K562 (cell line): Measurements from ENCODE around the gene TMEM187. TPM values are rescaled to one million over a fixed set of nuclear protein-coding genes. Genes with fewer than 3 reads are reported as not detected.

Source experiments
- ATAC-seq: fragments of 200-7000 bp; cut with Tn5 transposase; 3 replicates; pipeline ENCODE4 v1.9.1; 2020; ENCODE audit warnings: moderate library complexity
- BruUV-seq: library from RNA; stranded (reverse); fragments of 400-500 nt; replicated peaks from 2 replicates; lab custom pipeline; 2021; lab: Mats Ljungman, UMichigan
- CTCF ChIA-PET: fragments of 300-600 bp; formaldehyde crosslinking; extraction: SDS; loops from one replicate; lab custom pipeline; 2021; ENCODE audit warnings: low intra/inter-chr PET ratio; lab: Yijun Ruan, JAX
- POLR2A ChIA-PET: fragments of 300-600, 350-650 bp; sonication (Branson Sonifier 250); formaldehyde crosslinking; extraction: SDS; loops from one replicate; lab custom pipeline; 2021; ENCODE audit warnings: antibody characterized with exemption, inconsistent platforms; lab: Yijun Ruan, JAX
- DNase-seq, 4 experiments: peaks; one replicate each; pipeline versions ENCODE4 v3.0.0 to v3.0.0-alpha.2; 2011 to 2018; ENCODE audit warnings: low spot score in 3 of 4, mixed read lengths in 3 of 4; ENCODE audit errors: extremely low read depth in 1 of 4
- FAIRE-seq: peaks from 2 replicates; lab custom pipeline; 2011; peaks lifted over from hg19 to GRCh38; lab: Jason Lieb, UNC
- H2AFZ ChIP-seq: 2 replicates; pipeline ENCODE4 v1.6.0; 2011; ENCODE audit warnings: low read depth, low read length, control low read depth, inconsistent platforms
- H3K27ac ChIP-seq: fragments of 200-600 bp; 3 replicates; pipeline ENCODE4 v1.8.0; 2011; ENCODE audit warnings: low read depth, mild to moderate bottlenecking, control low read depth, inconsistent platforms, low read length, moderate library complexity, mixed read lengths; ENCODE audit errors: extremely low read depth
- H3K27me3 ChIP-seq, 2 experiments: fragments of 300-600 bp in 1 of 2; 2 replicates in 1 of 2; 3 replicates in 1 of 2; pipeline versions ENCODE4 v1.6.0 to v1.8.0; 2011; ENCODE audit warnings: inconsistent platforms in 2 of 2, low read length in 2 of 2, mild to moderate bottlenecking in 1 of 2, mixed read lengths in 1 of 2, moderate library complexity in 1 of 2; ENCODE audit not compliant: control insufficient read depth in 2 of 2, insufficient read depth in 2 of 2
- H3K36me3 ChIP-seq: fragments of 300-600 bp; 3 replicates; pipeline ENCODE4 v1.8.0; 2011; ENCODE audit warnings: mild to moderate bottlenecking, low read length, inconsistent platforms; ENCODE audit not compliant: control insufficient read depth, insufficient read depth
- H3K4me1 ChIP-seq, 2 experiments: fragments of 200-600 bp in 1 of 2; replicated peaks in 1 of 2; 2 replicates in 1 of 2; 3 replicates in 1 of 2; pipeline versions ENCODE4 v1.5.1 to v1.8.0; 2011; ENCODE audit warnings: inconsistent platforms in 2 of 2, low read length in 2 of 2, mild to moderate bottlenecking in 1 of 2, mixed read lengths in 1 of 2, moderate library complexity in 1 of 2; ENCODE audit not compliant: control insufficient read depth in 2 of 2, insufficient read depth in 2 of 2
- H3K4me2 ChIP-seq: 2 replicates; pipeline ENCODE4 v1.6.1; 2011; ENCODE audit warnings: low read length, control low read depth, inconsistent platforms, mixed read lengths; ENCODE audit not compliant: insufficient read depth
- H3K4me3 ChIP-seq: fragments of 200-600 bp; sonication (generic), shearing (Covaris generic); 2 replicates; pipeline ENCODE4 v1.5.1; 2016; ENCODE audit warnings: control low read depth, inconsistent platforms
- H3K79me2 ChIP-seq: fragments of 200-600 bp; 3 replicates; pipeline ENCODE4 v1.8.0; 2011; ENCODE audit warnings: low read length, inconsistent platforms; ENCODE audit not compliant: control insufficient read depth, insufficient read depth
- H3K9ac ChIP-seq, 2 experiments: 2 replicates each; pipeline versions ENCODE4 v1.6.0 to v1.6.1; 2011; ENCODE audit warnings: low read depth in 2 of 2, low read length in 2 of 2, control low read depth in 1 of 2, inconsistent platforms in 1 of 2, mild to moderate bottlenecking in 1 of 2, mixed read lengths in 1 of 2; ENCODE audit not compliant: insufficient read depth in 1 of 2
- H3K9me1 ChIP-seq: one replicate; pipeline ENCODE4 v1.6.0; 2011; ENCODE audit warnings: inconsistent platforms, mild to moderate bottlenecking, low read length, moderate library complexity; ENCODE audit not compliant: control insufficient read depth, insufficient read depth
- H3K9me3 ChIP-seq: replicated peaks from 2 replicates; pipeline ENCODE4 v1.5.1; 2011; ENCODE audit warnings: low read depth, low read length, inconsistent platforms; ENCODE audit not compliant: control insufficient read depth, insufficient read depth
- H4K20me1 ChIP-seq: replicated peaks from 2 replicates; pipeline ENCODE4 v1.6.1; 2011; ENCODE audit warnings: low read length, inconsistent platforms, mixed read lengths; ENCODE audit not compliant: control insufficient read depth, insufficient read depth
- EHMT2 ChIP-seq: fragments of 450-650 bp; IDR thresholded peaks from 2 replicates; pipeline ENCODE4 v1.6.1; 2018; ENCODE audit warnings: antibody characterized with exemption
- ETV6 ChIP-seq, 3 experiments: fragments of 150-350 bp in 1 of 3; sonication (generic) in 1 of 3; formaldehyde crosslinking in 1 of 3; IDR thresholded peaks; 2 replicates each; pipeline versions ENCODE4 v1.6.1 to v1.8.0; 2014 to 2022; ENCODE audit warnings: borderline replicate concordance in 2 of 3, low read depth in 2 of 3, antibody characterized with exemption in 1 of 3, low read length in 1 of 3, mild to moderate bottlenecking in 1 of 3, missing genetic modification reagents in 1 of 3
- FIP1L1 ChIP-seq: fragments of 200-400 bp; formaldehyde crosslinking; IDR thresholded peaks from 2 replicates; pipeline ENCODE4 v1.6.1; 2018; ENCODE audit warnings: mild to moderate bottlenecking, low read depth, low read length; ENCODE audit not compliant: poor library complexity, severe bottlenecking
- GATAD2A ChIP-seq: fragments of 450-650 bp; IDR thresholded peaks from 2 replicates; pipeline ENCODE4 v1.6.1; 2017
- HMG20B ChIP-seq: fragments of 250-450 bp; sonication (Bioruptor Pico); IDR thresholded peaks from 2 replicates; pipeline ENCODE4 v1.5.0; 2021; ENCODE audit warnings: mild to moderate bottlenecking
- MXI1 ChIP-seq: IDR thresholded peaks from 2 replicates; pipeline ENCODE4 v1.6.1; 2011; ENCODE audit warnings: low read depth, mild to moderate bottlenecking, improper control_type of control experiment, low read length
- POLR2G ChIP-seq: fragments of 200-400 bp; formaldehyde crosslinking; IDR thresholded peaks from 2 replicates; pipeline ENCODE4 v1.6.1; 2017; ENCODE audit warnings: low read depth, mild to moderate bottlenecking, antibody characterized with exemption, low read length, moderate library complexity
- TAF9B ChIP-seq: fragments of 450-650 bp; IDR thresholded peaks from 2 replicates; pipeline ENCODE4 v1.6.1; 2018; ENCODE audit warnings: mild to moderate bottlenecking; ENCODE audit not compliant: partially characterized antibody
- TAL1 ChIP-seq: fragments of 450-650 bp; IDR thresholded peaks from 2 replicates; pipeline ENCODE4 v1.6.1; 2016; ENCODE audit warnings: mild to moderate bottlenecking
- ZNF707 ChIP-seq: fragments of 250-450 bp; sonication (Bioruptor Pico); conservative IDR thresholded peaks from 2 replicates; pipeline ENCODE4 v1.8.0; 2022; ENCODE audit warnings: inconsistent platforms, mild to moderate bottlenecking, moderate library complexity
- WGBS: fragments of 100-300 bp; shearing (Covaris generic); methylation state at CpG from one replicate; pipeline ENCODE4 v1.1.6; 2016; ENCODE audit warnings: low coverage, mixed read lengths; ENCODE audit not compliant: insufficient coverage; ENCODE audit errors: missing lambda C conversion rate; 5-methylcytosine and 5-hydroxymethylcytosine counted together
- in situ Hi-C: fragments of 300-500 bp; cut with MboI; formaldehyde crosslinking; loops from 4 replicates; pipeline ENCODE4 v1.15.0; 2018; ENCODE audit warnings: inconsistent platforms, mixed read lengths
- intact Hi-C: fragments of 100-400 bp; cut with micrococcal nuclease; formaldehyde crosslinking; loops from 2 replicates; pipeline ENCODE4 v1.14.2; 2022
- polyA plus RNA-seq, 8 experiments: library from polyadenylated mRNA; depleted of rRNA in 4 of 8; stranded (reverse) in 5 of 8; unstranded in 3 of 8; fragments of >200 nt; fragmentation: Nextera tagmentation in 2 of 8; fragmentation: Illumina TruSeq in 1 of 8; extraction: Ambion mirVana in 2 of 8; extraction: Trizol in 1 of 8; gene quantifications; 2 replicates each; pipeline versions ENCODE4 v1.2.1 to v1.2.3, GENCODE V29; 2011 to 2014; ENCODE audit warnings: inconsistent platforms in 1 of 8, missing spikeins in 1 of 8
- total RNA-seq, 7 experiments: library from RNA; depleted of rRNA in 6 of 7; stranded (reverse); fragments of >200 nt in 6 of 7; fragmentation: Illumina TruSeq in 2 of 7; extraction: Trizol in 2 of 7; gene quantifications; 2 replicates each; pipeline versions ENCODE4 v1.2.1 to v1.2.3, GENCODE V29; 2011 to 2021; ENCODE audit warnings: low replicate concordance in 1 of 7

Gene TMEM187
- total and polyA plus RNA-seq, 9 of the 15 experiments (the other 6 are each of a cell fraction or from before 2014, with no cell fraction given) = 0.13 to 6.4 (median 1.6) TPM

DNA sequence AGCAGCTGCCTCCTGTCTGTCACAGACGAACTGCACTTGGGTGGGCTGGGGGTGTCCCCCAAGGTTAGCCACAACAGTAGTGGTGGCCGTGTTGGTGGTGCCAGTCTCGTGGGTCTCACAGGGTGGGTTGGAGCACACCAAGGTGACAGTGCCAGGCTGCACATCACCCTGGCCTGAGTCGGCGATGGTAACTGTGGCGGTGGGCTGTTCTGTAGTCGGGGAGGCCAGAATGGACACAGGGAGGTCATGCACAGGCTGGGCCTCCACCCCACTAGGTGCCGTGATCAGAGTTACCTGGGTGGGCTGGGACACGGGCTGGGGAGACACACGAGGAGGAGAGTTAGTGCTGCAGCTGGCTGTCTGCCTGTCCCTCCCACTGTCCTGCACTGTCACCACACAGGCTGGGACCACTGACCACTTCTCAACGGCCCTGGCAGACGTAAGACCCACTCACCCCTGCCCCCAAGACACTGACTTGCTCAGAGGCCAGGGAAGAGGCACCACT lies 17.3 kb upstream of the TMEM187 start:
- WGBS = 77% methylated on average over 10 of the region's 12 CpGs
- POLR2A ChIA-PET = no interaction called here
- peaks cover 9% of the 10 kb centered on the region; the same call in 2 of the 3 replicates for H3K79me2 ChIP-seq
- BruUV-seq = no TSS peak
- H2AFZ ChIP-seq = no peak overlapping the region
- H3K4me2 ChIP-seq = no peak overlapping the region
- no peaks in the 10 kb centered on the region for H3K9me1 ChIP-seq
- peak overlapping the region in 1 of 2 experiments; percentile 17; a peak in 1 of 4 replicates for H3K9ac ChIP-seq
- ATAC-seq (no peak), FAIRE-seq (no peak), DNase-seq (no peak)
- in situ Hi-C loops = no loop called here
- no peak overlapping the region for H3K4me3 ChIP-seq
- TF ChIP-seq GATAD2A = no peak
- TF ChIP-seq ZNF707 = no peak
- no peak for TF ChIP-seq MXI1
- TF ChIP-seq EHMT2 = no peak
- TF ChIP-seq ETV6 (IDR thresholded peaks at IDR 0.05; ENCODE audit: borderline replicate concordance in 1 of 2, low read depth in 2 of 2, low read length in 1 of 2) = no peak
- TF ChIP-seq ETV6 (CRISPR knock-in tag; IDR thresholded peaks at IDR 0.05; ENCODE audit: borderline replicate concordance) = no peak
- no peak for TF ChIP-seq TAF9B
- TF ChIP-seq TAL1 = no peak
- TF ChIP-seq POLR2G = peak; percentile 36
- no peak for TF ChIP-seq HMG20B (CRISPR knock-in tag)
- peak; percentile 8 for TF ChIP-seq FIP1L1
- H3K4me1 ChIP-seq = peaks cover 0 to 31% of the 10 kb centered on the region in 2 experiments; a peak in 2 of 5 replicates
- H3K9me3 ChIP-seq = no peaks in the 10 kb centered on the region
- no peaks in the 10 kb centered on the region for H3K27me3 ChIP-seq
- peaks cover 100% of the 10 kb centered on the region; the same call in 2 of the 3 replicates for H3K36me3 ChIP-seq
- CTCF ChIA-PET = no interaction called here
- H4K20me1 ChIP-seq = no peaks in the 10 kb centered on the region
- intact Hi-C loops = no loop called here
- H3K27ac ChIP-seq = no peak overlapping the region
